Astrocyte (in vitro differentiated cells and primary cell): ENCODE measurements around the gene SLC5A2. TPM values are rescaled to one million over a fixed set of nuclear protein-coding genes. Genes with fewer than 3 reads are reported as not detected.

Experiments used
- DNase-seq: peaks from one replicate; pipeline ENCODE4 v3.0.0-alpha.2; 2010; ENCODE audit warnings: low read depth
- FAIRE-seq: peaks from 2 replicates; lab custom pipeline; 2011; peaks lifted over from hg19 to GRCh38; lab: Jason Lieb, UNC
- H2AFZ ChIP-seq: 2 replicates; pipeline ENCODE4 v1.6.0; 2012; ENCODE audit warnings: low read depth, low read length, inconsistent platforms
- H3K27ac ChIP-seq: 2 replicates; pipeline ENCODE4 v1.5.1; 2011; ENCODE audit warnings: low read depth, low read length, inconsistent platforms
- H3K27me3 ChIP-seq: 2 replicates; pipeline ENCODE4 v1.6.0; 2011; ENCODE audit warnings: low read length, inconsistent platforms; ENCODE audit not compliant: insufficient read depth
- H3K36me3 ChIP-seq: 2 replicates; pipeline ENCODE4 v1.5.1; 2011; ENCODE audit warnings: low read length, inconsistent platforms; ENCODE audit not compliant: insufficient read depth
- H3K4me1 ChIP-seq: 2 replicates; pipeline ENCODE4 v1.5.1; 2011; ENCODE audit warnings: low read length, inconsistent platforms; ENCODE audit not compliant: insufficient read depth
- H3K4me2 ChIP-seq: 2 replicates; pipeline ENCODE4 v1.6.0; 2012; ENCODE audit warnings: low read length, inconsistent platforms
- H3K4me3 ChIP-seq: 2 replicates; pipeline ENCODE4 v1.5.1; 2011; ENCODE audit warnings: low read depth, mild to moderate bottlenecking, low read length, inconsistent platforms; ENCODE audit not compliant: insufficient read depth
- H3K79me2 ChIP-seq: 2 replicates; pipeline ENCODE4 v1.6.0; 2012; ENCODE audit warnings: mild to moderate bottlenecking, low read length, inconsistent platforms; ENCODE audit not compliant: insufficient read depth
- H3K9ac ChIP-seq: 2 replicates; pipeline ENCODE4 v1.6.0; 2012; ENCODE audit warnings: mild to moderate bottlenecking, low read length, inconsistent platforms
- H3K9me3 ChIP-seq: 2 replicates; pipeline ENCODE4 v1.5.1; 2012; ENCODE audit warnings: low read depth, mild to moderate bottlenecking, low read length, inconsistent platforms; ENCODE audit not compliant: insufficient read depth
- H4K20me1 ChIP-seq: 2 replicates; pipeline ENCODE4 v1.6.0; 2012; ENCODE audit warnings: low read length, inconsistent platforms; ENCODE audit not compliant: insufficient read depth
- H3K27ac Mint-ChIP-seq: one replicate; pipeline ENCODE4 v1.8.0; 2021; ENCODE audit warnings: mild to moderate bottlenecking, mixed read lengths; ENCODE audit not compliant: unreplicated experiment
- H3K27me3 Mint-ChIP-seq: one replicate; pipeline ENCODE4 v1.8.0; 2021; ENCODE audit warnings: low read depth, mixed read lengths; ENCODE audit not compliant: unreplicated experiment
- H3K36me3 Mint-ChIP-seq: one replicate; pipeline ENCODE4 v1.8.0; 2021; ENCODE audit warnings: low read depth, mixed read lengths; ENCODE audit not compliant: unreplicated experiment
- H3K4me1 Mint-ChIP-seq: one replicate; pipeline ENCODE4 v1.8.0; 2021; ENCODE audit warnings: low read depth, mixed read lengths; ENCODE audit not compliant: unreplicated experiment
- H3K4me3 Mint-ChIP-seq: one replicate; pipeline ENCODE4 v1.8.0; 2021; ENCODE audit warnings: mild to moderate bottlenecking, moderate library complexity, mixed read lengths; ENCODE audit not compliant: unreplicated experiment
- H3K9me3 Mint-ChIP-seq: one replicate; pipeline ENCODE4 v1.8.0; 2021; ENCODE audit warnings: mild to moderate bottlenecking, mixed read lengths; ENCODE audit not compliant: unreplicated experiment
- EZH2 ChIP-seq: IDR thresholded peaks from 2 replicates; pipeline ENCODE4 v1.6.1; 2012; ENCODE audit warnings: mild to moderate bottlenecking, low read length, inconsistent platforms; ENCODE audit not compliant: insufficient read depth
- total RNA-seq: library from RNA; stranded (reverse); gene quantifications from 2 replicates; pipeline ENCODE4 v1.2.1, GENCODE V29; 2021
- TF ChIP-seq, protein P1 (sequence below): IDR thresholded peaks from 2 replicates; pipeline ENCODE4 v1.5.1; 2011; ENCODE audit warnings: low read depth, mild to moderate bottlenecking, inconsistent platforms, low read length, moderate library complexity; ENCODE audit not compliant: insufficient read depth

The SLC5A2 gene
- total RNA-seq, 1 donor from 2014 or later: not detected

GRCh38 chr16:31460582-31461002 lies 22.3 kb upstream of the SLC5A2 start:
- no peak for FAIRE-seq
- peak overlapping the region; percentile 95 for H3K27ac Mint-ChIP-seq
- peaks cover 47% of the 10 kb centered on the region for H3K79me2 ChIP-seq

DNA sequence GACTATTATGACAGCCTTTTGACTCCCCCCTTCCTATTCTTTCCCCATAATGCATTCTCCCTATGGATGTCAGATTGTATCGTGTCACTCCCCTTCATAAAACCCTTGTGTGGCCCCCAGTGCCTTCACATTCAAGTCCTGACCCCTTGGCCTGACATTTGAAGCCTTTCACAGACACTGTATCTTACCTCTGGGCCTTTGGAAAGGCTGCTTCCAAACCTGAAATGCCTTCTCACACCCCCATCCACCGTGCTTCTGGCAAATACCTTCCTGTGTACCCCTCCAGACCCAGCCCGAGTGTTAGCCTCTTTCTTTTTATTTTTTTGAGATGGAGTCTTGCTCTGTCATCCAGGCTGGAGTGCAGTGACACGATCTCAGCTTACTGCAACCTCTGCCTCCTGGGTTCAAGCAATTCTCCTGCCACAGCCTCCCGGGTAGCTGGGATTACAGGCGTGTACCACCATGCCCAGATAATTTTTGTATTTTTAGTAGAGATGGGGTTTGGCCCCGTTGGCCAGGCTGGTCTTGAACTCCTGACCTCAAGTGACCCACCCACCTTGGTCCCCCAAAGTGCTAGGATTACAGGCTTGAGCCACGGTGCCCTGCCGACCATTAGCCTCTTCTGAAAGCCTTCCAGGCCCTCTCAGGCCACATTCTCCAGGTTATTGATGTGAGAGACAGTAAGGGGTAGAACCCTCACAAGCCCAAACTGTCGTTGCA lies 21.6 kb upstream of the SLC5A2 start:
- Mint-ChIP-seq H3K9me3 (peaks cover 3% of the 10 kb centered on the region), H3K36me3 (peaks cover 6% of the 10 kb centered on the region), H3K4me3 (peak overlapping the region; percentile 65), H3K4me1 (peaks cover 13% of the 10 kb centered on the region), H3K27ac (peak overlapping the region; percentile 29), H3K27me3 (no peaks in the 10 kb centered on the region)
- H3K27ac ChIP-seq: no peak overlapping the region
- H3K4me1 ChIP-seq: peaks cover 27% of the 10 kb centered on the region
- no peak for TF ChIP-seq EZH2
- TF ChIP-seq, protein P1, sequence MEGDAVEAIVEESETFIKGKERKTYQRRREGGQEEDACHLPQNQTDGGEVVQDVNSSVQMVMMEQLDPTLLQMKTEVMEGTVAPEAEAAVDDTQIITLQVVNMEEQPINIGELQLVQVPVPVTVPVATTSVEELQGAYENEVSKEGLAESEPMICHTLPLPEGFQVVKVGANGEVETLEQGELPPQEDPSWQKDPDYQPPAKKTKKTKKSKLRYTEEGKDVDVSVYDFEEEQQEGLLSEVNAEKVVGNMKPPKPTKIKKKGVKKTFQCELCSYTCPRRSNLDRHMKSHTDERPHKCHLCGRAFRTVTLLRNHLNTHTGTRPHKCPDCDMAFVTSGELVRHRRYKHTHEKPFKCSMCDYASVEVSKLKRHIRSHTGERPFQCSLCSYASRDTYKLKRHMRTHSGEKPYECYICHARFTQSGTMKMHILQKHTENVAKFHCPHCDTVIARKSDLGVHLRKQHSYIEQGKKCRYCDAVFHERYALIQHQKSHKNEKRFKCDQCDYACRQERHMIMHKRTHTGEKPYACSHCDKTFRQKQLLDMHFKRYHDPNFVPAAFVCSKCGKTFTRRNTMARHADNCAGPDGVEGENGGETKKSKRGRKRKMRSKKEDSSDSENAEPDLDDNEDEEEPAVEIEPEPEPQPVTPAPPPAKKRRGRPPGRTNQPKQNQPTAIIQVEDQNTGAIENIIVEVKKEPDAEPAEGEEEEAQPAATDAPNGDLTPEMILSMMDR: no peak
- no peak overlapping the region for H3K4me3 ChIP-seq
- peaks cover 40% of the 10 kb centered on the region for H3K79me2 ChIP-seq
- FAIRE-seq (no peak), DNase-seq (no peak)
- H3K36me3 ChIP-seq: peaks cover 2% of the 10 kb centered on the region
- H3K27me3 ChIP-seq: no peaks in the 10 kb centered on the region
- H4K20me1 ChIP-seq: peaks cover 22% of the 10 kb centered on the region
- H3K9ac ChIP-seq: no peak overlapping the region
- H3K4me2 ChIP-seq: no peak overlapping the region
- H2AFZ ChIP-seq: no peak overlapping the region
- no peaks in the 10 kb centered on the region for H3K9me3 ChIP-seq

More at GRCh38 chr16:31460582-31461002, 22.3 kb upstream of the SLC5A2 start:
- Mint-ChIP-seq H3K4me1 (peaks cover 18% of the 10 kb centered on the region), H3K9me3 (peaks cover 3% of the 10 kb centered on the region), H3K36me3 (peaks cover 6% of the 10 kb centered on the region), H3K4me3 (peak overlapping the region; percentile 85), H3K27me3 (no peaks in the 10 kb centered on the region)
- Histone ChIP-seq H3K9me3 (no peaks in the 10 kb centered on the region), H3K4me2 (peak overlapping the region; percentile 90), H3K27ac (peak overlapping the region; percentile 58), H2AFZ (no peak overlapping the region), H4K20me1 (peaks cover 28% of the 10 kb centered on the region), H3K27me3 (no peaks in the 10 kb centered on the region), H3K4me1 (peaks cover 31% of the 10 kb centered on the region), H3K4me3 (peak overlapping the region; percentile 68), H3K36me3 (peaks cover 2% of the 10 kb centered on the region), H3K9ac (peak overlapping the region; percentile 72)
- DNase-seq: peak; percentile 37
- TF ChIP-seq, protein P1: peak; percentile 84
- no peak for TF ChIP-seq EZH2
